Measurements from ENCODE around the gene BMI1.

- TF ChIP-seq CTCF (optimal IDR thresholded peaks at IDR 0.05 in 1 of 3, IDR thresholded peaks at IDR 0.05 in 1 of 3, conservative IDR thresholded peaks at IDR 0.05 in 1 of 3; ENCODE audit: extremely low read depth in 1 of 3, insufficient read depth in 2 of 3, low read length in 3 of 3), result no peak
- no peak for TF ChIP-seq EZH2 (IDR thresholded peaks at IDR 0.05; ENCODE audit: low read length)
These were observed 42.4 kb downstream of the BMI1 start for GRCh38 chr10:22363305-22363704.
